H1 (cell line): ENCODE data around the gene EPM2A.

Source experiments
- ASH2L ChIP-seq: fragments of 200-600, 300-600 bp; sonication (generic); IDR thresholded peaks from one replicate; pipeline ENCODE4 v1.7.1; 2017; ENCODE audit warnings: low read length
- EZH2 ChIP-seq: fragments of 200-600 bp; sonication (generic); IDR thresholded peaks from 2 replicates; pipeline ENCODE4 v1.7.1; 2012; ENCODE audit warnings: low read depth, mild to moderate bottlenecking, moderate library complexity, low read length, inconsistent platforms; ENCODE audit not compliant: severe bottlenecking
- JUN ChIP-seq: IDR thresholded peaks from 2 replicates; pipeline ENCODE4 v1.6.1; 2011; ENCODE audit warnings: low read depth, mild to moderate bottlenecking, improper control_type of control experiment, low read length
- KDM1A ChIP-seq: fragments of 200-600, 300-600 bp; sonication (generic); IDR thresholded peaks from 2 replicates; pipeline ENCODE4 v1.7.1; 2016; ENCODE audit warnings: mild to moderate bottlenecking, low read length, borderline replicate concordance
- KDM5A ChIP-seq: fragments of 200-600 bp; IDR thresholded peaks from 2 replicates; pipeline ENCODE4 v1.7.1; 2012; ENCODE audit warnings: mild to moderate bottlenecking, low read length, inconsistent platforms, mixed read lengths
- PHF8 ChIP-seq: fragments of 200-600 bp; sonication (generic); conservative IDR thresholded peaks from 2 replicates; pipeline ENCODE4 v1.7.1; 2012; ENCODE audit warnings: low read depth, mild to moderate bottlenecking, inconsistent platforms, low read length, moderate library complexity
- POLR2A ChIP-seq, 2 experiments: IDR thresholded peaks; 1 replicate in 1 of 2; 2 replicates in 1 of 2; pipeline ENCODE4 v1.6.1; 2011; ENCODE audit warnings: low read depth in 2 of 2, low read length in 2 of 2, mild to moderate bottlenecking in 2 of 2; ENCODE audit errors: control extremely low read depth in 1 of 2
- RAD21 ChIP-seq, 2 experiments: IDR thresholded peaks in 1 of 2; conservative IDR thresholded peaks in 1 of 2; 2 replicates each; pipeline ENCODE4 v1.6.1; 2011; ENCODE audit warnings: low read depth in 2 of 2, low read length in 2 of 2, improper control_type of control experiment in 1 of 2, inconsistent platforms in 1 of 2, mild to moderate bottlenecking in 1 of 2, moderate library complexity in 1 of 2
- SIN3A ChIP-seq, 2 experiments: IDR thresholded peaks in 1 of 2; conservative IDR thresholded peaks in 1 of 2; 2 replicates each; pipeline ENCODE4 v1.6.1; 2011 to 2012; ENCODE audit warnings: low read length in 2 of 2, improper control_type of control experiment in 1 of 2, low read depth in 1 of 2, mild to moderate bottlenecking in 1 of 2
- SP1 ChIP-seq: IDR thresholded peaks from 2 replicates; pipeline ENCODE4 v1.6.1; 2011; ENCODE audit warnings: low read depth, low read length
- TEAD4 ChIP-seq: IDR thresholded peaks from 2 replicates; pipeline ENCODE4 v1.6.1; 2012; ENCODE audit warnings: low read depth, low read length, inconsistent platforms, mixed read lengths
- YY1 ChIP-seq: IDR thresholded peaks from 2 replicates; pipeline ENCODE4 v1.6.1; 2011; ENCODE audit warnings: low read depth, mild to moderate bottlenecking, low read length
- TF ChIP-seq, protein P1 (sequence below), 3 experiments: IDR thresholded peaks; 1 replicate in 2 of 3; 2 replicates in 1 of 3; pipeline versions ENCODE4 v1.5.1 to v1.6.1; 2011; ENCODE audit warnings: low read length in 3 of 3, mild to moderate bottlenecking in 3 of 3, inconsistent platforms in 2 of 3, low read depth in 1 of 3, moderate library complexity in 1 of 3; ENCODE audit not compliant: insufficient read depth in 1 of 3; ENCODE audit errors: control extremely low read depth in 1 of 3

DNA sequence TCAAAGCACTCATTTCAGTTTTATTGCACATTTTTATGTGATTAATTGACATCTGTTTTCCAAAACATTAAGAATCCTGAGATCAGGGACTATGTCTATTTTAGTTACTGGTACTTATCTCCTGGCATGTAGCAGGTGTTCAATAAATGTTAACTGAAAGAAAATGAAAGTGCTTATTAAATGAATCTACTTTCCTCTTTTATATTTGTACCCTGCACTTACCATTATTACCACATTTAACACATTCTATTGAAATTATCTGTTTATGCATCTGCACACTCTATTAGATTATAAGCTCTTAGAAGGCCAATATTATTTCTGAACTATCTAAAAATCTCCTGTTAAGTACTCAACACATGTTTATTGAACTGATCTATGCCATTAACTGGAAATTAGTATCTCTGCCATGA is 131.9 kb downstream of the EPM2A start:
- TF ChIP-seq EZH2 (no peak), PHF8 (no peak), POLR2A (IDR thresholded peaks at IDR 0.05; ENCODE audit: control extremely low read depth in 1 of 2, low read depth in 2 of 2, low read length in 2 of 2) (no peak), RAD21 (IDR thresholded peaks at IDR 0.05 in 1 of 2, conservative IDR thresholded peaks at IDR 0.05 in 1 of 2; ENCODE audit: low read depth in 2 of 2, low read length in 2 of 2) (no peak), JUN (no peak), SP1 (no peak), ASH2L (no peak), SIN3A (conservative IDR thresholded peaks at IDR 0.05 in 1 of 2, IDR thresholded peaks at IDR 0.05 in 1 of 2; ENCODE audit: low read depth in 1 of 2, low read length in 2 of 2) (no peak), KDM5A (no peak), YY1 (no peak), TEAD4 (no peak), KDM1A (no peak)
- TF ChIP-seq, protein P1, sequence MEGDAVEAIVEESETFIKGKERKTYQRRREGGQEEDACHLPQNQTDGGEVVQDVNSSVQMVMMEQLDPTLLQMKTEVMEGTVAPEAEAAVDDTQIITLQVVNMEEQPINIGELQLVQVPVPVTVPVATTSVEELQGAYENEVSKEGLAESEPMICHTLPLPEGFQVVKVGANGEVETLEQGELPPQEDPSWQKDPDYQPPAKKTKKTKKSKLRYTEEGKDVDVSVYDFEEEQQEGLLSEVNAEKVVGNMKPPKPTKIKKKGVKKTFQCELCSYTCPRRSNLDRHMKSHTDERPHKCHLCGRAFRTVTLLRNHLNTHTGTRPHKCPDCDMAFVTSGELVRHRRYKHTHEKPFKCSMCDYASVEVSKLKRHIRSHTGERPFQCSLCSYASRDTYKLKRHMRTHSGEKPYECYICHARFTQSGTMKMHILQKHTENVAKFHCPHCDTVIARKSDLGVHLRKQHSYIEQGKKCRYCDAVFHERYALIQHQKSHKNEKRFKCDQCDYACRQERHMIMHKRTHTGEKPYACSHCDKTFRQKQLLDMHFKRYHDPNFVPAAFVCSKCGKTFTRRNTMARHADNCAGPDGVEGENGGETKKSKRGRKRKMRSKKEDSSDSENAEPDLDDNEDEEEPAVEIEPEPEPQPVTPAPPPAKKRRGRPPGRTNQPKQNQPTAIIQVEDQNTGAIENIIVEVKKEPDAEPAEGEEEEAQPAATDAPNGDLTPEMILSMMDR (IDR thresholded peaks at IDR 0.05; ENCODE audit: control extremely low read depth in 1 of 3, insufficient read depth in 1 of 3, low read depth in 1 of 3, low read length in 3 of 3), result no peak
